ENCODE data around the gene SAMD4B.

The SAMD4B gene, protein sequence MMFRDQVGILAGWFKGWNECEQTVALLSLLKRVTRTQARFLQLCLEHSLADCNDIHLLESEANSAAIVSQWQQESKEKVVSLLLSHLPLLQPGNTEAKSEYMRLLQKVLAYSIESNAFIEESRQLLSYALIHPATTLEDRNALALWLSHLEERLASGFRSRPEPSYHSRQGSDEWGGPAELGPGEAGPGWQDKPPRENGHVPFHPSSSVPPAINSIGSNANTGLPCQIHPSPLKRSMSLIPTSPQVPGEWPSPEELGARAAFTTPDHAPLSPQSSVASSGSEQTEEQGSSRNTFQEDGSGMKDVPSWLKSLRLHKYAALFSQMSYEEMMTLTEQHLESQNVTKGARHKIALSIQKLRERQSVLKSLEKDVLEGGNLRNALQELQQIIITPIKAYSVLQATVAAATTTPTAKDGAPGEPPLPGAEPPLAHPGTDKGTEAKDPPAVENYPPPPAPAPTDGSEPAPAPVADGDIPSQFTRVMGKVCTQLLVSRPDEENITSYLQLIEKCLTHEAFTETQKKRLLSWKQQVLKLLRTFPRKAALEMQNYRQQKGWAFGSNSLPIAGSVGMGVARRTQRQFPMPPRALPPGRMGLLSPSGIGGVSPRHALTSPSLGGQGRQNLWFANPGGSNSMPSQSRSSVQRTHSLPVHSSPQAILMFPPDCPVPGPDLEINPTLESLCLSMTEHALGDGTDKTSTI

GRCh38 chr19:39341719-39342604 is at the start of gene SAMD4B:
SAMD4B (plus strand) TSS chr19:39342421; CDS start chr19:39356894, 14,473 bp downstream.
- H3K27ac ChIP-seq: peak within 1 kb of the TSS; percentile 75
- H3K36me3 ChIP-seq (ENCODE audit: insufficient read depth, low read length): peaks cover 15% of the 10 kb centered on the region
- peak within 1 kb of the TSS; percentile 94 for H3K9ac ChIP-seq (ENCODE audit: insufficient read length)
- no peak for TF ChIP-seq FOXP2 (optimal IDR thresholded peaks at IDR 0.05; ENCODE audit: control extremely low read depth, extremely low read length, insufficient read depth)
- peak; percentile 98 for TF ChIP-seq POLR2AphosphoS5 (IDR thresholded peaks at IDR 0.05; ENCODE audit: borderline replicate concordance, low read depth, low read length)
- H3K4me3 ChIP-seq: peak within 1 kb of the TSS; percentile 100
- peak; percentile 65 for DNase-seq (ENCODE audit: low read depth, low spot score)
- H3K9me3 ChIP-seq (ENCODE audit: low read depth, low read length): no peaks in the 10 kb centered on the region

DNA sequence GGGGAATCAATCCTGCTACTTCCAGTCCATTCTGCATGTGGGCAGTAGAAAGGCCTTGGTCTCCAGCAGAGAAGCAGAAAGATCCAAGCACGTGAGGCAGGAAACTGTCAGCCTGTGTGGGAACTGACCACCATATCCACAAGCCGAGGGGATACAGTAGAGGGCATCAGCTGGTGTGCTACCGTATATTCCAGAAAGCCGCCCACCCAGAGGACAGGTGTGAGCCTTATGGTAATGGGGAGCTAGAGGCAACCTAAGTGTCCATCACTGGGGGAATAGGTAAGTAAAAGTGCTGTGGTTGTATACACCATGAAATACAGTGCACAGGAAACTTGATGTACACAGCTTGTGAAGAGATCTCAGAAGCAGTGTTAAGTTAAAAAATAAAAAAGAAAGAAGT is 48.8 kb upstream of the SAMD4B start:
- no peak overlapping the region for H3K4me3 ChIP-seq
- H3K9ac ChIP-seq (ENCODE audit: insufficient read length): no peak overlapping the region
- H3K36me3 ChIP-seq (ENCODE audit: insufficient read depth, low read length): no peaks in the 10 kb centered on the region
- no peak for DNase-seq (ENCODE audit: low read depth, low spot score)
- H3K9me3 ChIP-seq (ENCODE audit: low read depth, low read length): no peaks in the 10 kb centered on the region
- no peak overlapping the region for H3K27ac ChIP-seq
- TF ChIP-seq POLR2AphosphoS5 (IDR thresholded peaks at IDR 0.05; ENCODE audit: borderline replicate concordance, low read depth, low read length): no peak
- TF ChIP-seq FOXP2 (optimal IDR thresholded peaks at IDR 0.05; ENCODE audit: control extremely low read depth, extremely low read length, insufficient read depth): no peak
- TF ChIP-seq EZH2 (IDR thresholded peaks at IDR 0.05): no peak

DNA sequence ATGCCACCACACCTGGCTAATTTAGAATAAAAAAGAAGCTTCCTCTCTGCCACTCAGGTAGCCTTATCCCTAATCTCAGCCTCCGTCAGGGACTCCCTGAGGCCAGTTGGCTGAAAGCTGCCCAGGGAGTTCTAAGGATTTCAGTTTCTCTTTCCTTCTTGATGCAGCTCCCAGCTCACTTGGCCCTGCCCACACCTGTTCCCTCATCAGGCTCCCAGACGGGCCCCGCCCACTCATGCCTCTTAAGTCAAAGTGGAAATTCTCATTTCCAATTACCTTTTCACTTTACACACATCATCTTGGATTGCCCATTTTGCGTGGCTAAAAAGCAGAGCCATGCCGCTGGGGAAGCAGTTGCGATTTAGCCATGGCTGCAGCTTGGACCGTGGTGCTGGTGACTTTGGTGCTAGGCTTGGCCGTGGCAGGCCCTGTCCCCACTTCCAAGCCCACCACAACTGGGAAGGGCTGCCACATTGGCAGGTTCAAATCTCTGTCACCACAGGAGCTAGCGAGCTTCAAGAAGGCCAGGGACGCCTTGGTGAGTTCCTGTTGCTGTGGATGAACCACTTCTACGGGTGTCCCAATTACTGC is 46.1 kb upstream of the SAMD4B start, which contains the start of gene IFNL1:
Gene IFNL1, plus strand, starts transcription at position 353 of the 591 bp plus-strand sequence. Its CDS starts 15 bp downstream, at position 368.
- Histone ChIP-seq H3K27ac (no peak within 1 kb of the TSS), H3K36me3 (ENCODE audit: insufficient read depth, low read length) (no peaks in the 10 kb centered on the region), H3K4me3 (no peak within 1 kb of the TSS), H3K9ac (ENCODE audit: insufficient read length) (no peak within 1 kb of the TSS), H3K9me3 (ENCODE audit: low read depth, low read length) (no peaks in the 10 kb centered on the region)
- TF ChIP-seq POLR2AphosphoS5 (IDR thresholded peaks at IDR 0.05; ENCODE audit: borderline replicate concordance, low read depth, low read length): no peak
- no peak for TF ChIP-seq EZH2 (IDR thresholded peaks at IDR 0.05)
- no peak for TF ChIP-seq FOXP2 (optimal IDR thresholded peaks at IDR 0.05; ENCODE audit: control extremely low read depth, extremely low read length, insufficient read depth)
- no peak for DNase-seq (ENCODE audit: low read depth, low spot score)

DNA sequence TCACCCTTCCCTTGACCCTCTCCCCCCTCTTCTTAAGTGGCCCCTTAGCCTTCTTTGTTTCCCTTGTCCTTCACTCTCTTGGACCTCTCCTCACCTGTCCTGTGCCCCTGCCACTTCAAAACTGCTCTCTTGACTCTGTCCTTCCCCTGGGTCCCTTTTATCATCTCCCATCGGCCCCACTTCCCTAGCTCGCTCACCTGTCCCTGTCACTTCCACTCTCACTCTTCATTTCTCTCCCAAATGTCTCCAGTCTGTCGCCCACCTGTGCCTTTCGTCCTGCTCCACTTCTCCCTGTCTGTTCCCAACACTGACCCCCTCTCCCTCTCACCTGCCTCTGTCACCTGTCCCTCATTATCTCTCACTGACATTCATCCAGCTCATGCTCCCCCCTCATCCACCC is 45.3 kb upstream of the SAMD4B start:
- no peak overlapping the region for H3K4me3 ChIP-seq
- H3K36me3 ChIP-seq (ENCODE audit: insufficient read depth, low read length): no peaks in the 10 kb centered on the region
- no peaks in the 10 kb centered on the region for H3K9me3 ChIP-seq (ENCODE audit: low read depth, low read length)
- no peak for TF ChIP-seq EZH2 (IDR thresholded peaks at IDR 0.05)
- no peak for TF ChIP-seq POLR2AphosphoS5 (IDR thresholded peaks at IDR 0.05; ENCODE audit: borderline replicate concordance, low read depth, low read length)
- TF ChIP-seq FOXP2 (optimal IDR thresholded peaks at IDR 0.05; ENCODE audit: control extremely low read depth, extremely low read length, insufficient read depth): no peak
- H3K9ac ChIP-seq (ENCODE audit: insufficient read length): no peak overlapping the region
- H3K27ac ChIP-seq: no peak overlapping the region
- DNase-seq (ENCODE audit: low read depth, low spot score): no peak

- Histone ChIP-seq H3K27ac (no peak overlapping the region), H3K9ac (ENCODE audit: insufficient read length) (no peak overlapping the region), H3K9me3 (ENCODE audit: low read depth, low read length) (no peaks in the 10 kb centered on the region), H3K36me3 (ENCODE audit: insufficient read depth, low read length) (no peaks in the 10 kb centered on the region), H3K4me3 (no peak overlapping the region)
- no peak for TF ChIP-seq POLR2AphosphoS5 (IDR thresholded peaks at IDR 0.05; ENCODE audit: borderline replicate concordance, low read depth, low read length)
- TF ChIP-seq EZH2 (IDR thresholded peaks at IDR 0.05): no peak
- no peak for TF ChIP-seq FOXP2 (optimal IDR thresholded peaks at IDR 0.05; ENCODE audit: control extremely low read depth, extremely low read length, insufficient read depth)
- no peak for DNase-seq (ENCODE audit: low read depth, low spot score)
These were observed 44.1 kb upstream of the SAMD4B start for GRCh38 chr19:39297931-39298634.

- Histone ChIP-seq H3K27ac (no peak overlapping the region), H3K4me3 (no peak overlapping the region)
- TF ChIP-seq EZH2 (IDR thresholded peaks at IDR 0.05) (no peak), FOXP2 (optimal IDR thresholded peaks at IDR 0.05; ENCODE audit: control extremely low read depth, extremely low read length, insufficient read depth) (no peak), POLR2AphosphoS5 (IDR thresholded peaks at IDR 0.05; ENCODE audit: borderline replicate concordance, low read depth, low read length) (no peak)
These were observed 42.8 kb upstream of the SAMD4B start for GRCh38 chr19:39299404-39299803.

DNA sequence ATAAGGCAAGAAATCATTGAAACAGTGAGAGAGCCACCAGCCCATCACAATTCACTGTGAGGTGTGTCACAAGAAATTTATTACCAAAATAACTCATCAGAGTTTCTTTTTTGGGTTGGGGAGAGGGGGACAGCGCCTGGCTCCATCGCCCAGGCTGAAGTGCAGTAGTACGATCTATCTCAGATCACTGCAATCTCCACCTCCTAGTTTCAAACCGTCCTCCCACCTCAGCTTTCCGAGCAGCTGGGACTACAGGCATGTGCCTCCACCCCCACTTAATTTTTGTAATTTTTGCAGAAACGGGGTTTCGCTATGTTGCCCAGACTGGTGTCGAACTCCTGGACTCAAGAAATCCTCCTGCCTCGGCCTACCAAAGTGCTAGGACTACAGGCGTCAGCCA is 42.4 kb upstream of the SAMD4B start:
- Histone ChIP-seq H3K4me3 (no peak overlapping the region), H3K9ac (ENCODE audit: insufficient read length) (no peak overlapping the region), H3K27ac (no peak overlapping the region), H3K9me3 (ENCODE audit: low read depth, low read length) (no peaks in the 10 kb centered on the region), H3K36me3 (ENCODE audit: insufficient read depth, low read length) (no peaks in the 10 kb centered on the region)
- TF ChIP-seq FOXP2 (optimal IDR thresholded peaks at IDR 0.05; ENCODE audit: control extremely low read depth, extremely low read length, insufficient read depth) (no peak), EZH2 (IDR thresholded peaks at IDR 0.05) (no peak), POLR2AphosphoS5 (IDR thresholded peaks at IDR 0.05; ENCODE audit: borderline replicate concordance, low read depth, low read length) (no peak)
- DNase-seq (ENCODE audit: low read depth, low spot score): no peak

More at GRCh38 chr19:39299404-39299803, 42.8 kb upstream of the SAMD4B start:
- Histone ChIP-seq H3K9ac (ENCODE audit: insufficient read length) (no peak overlapping the region), H3K36me3 (ENCODE audit: insufficient read depth, low read length) (no peaks in the 10 kb centered on the region), H3K9me3 (ENCODE audit: low read depth, low read length) (no peaks in the 10 kb centered on the region)
- no peak for DNase-seq (ENCODE audit: low read depth, low spot score)
